Right atrium auricular region (tissue), 2 donors: Measurements from ENCODE around the gene PPP4R3C. TPM values are rescaled to one million over a fixed set of nuclear protein-coding genes. Genes with fewer than 3 reads are reported as not detected.

ENCODE experiments used
- DNase-seq: peaks from one replicate; pipeline ENCODE4 v3.0.0-alpha.2; 2019; ENCODE audit warnings: low spot score
- H3K27ac ChIP-seq, 2 donors: fragments of 200-600 bp; sonication (generic); 1 replicate in 1 of 2; 2 replicates in 1 of 2; pipeline ENCODE4 v1.5.1; 2016 to 2019
- H3K27me3 ChIP-seq, 2 donors: fragments of 200-600 bp; sonication (generic); one replicate each; pipeline versions ENCODE4 v1.5.1 to v1.6.0; 2017 to 2019
- H3K36me3 ChIP-seq: fragments of 200-600 bp; sonication (generic); one replicate; pipeline ENCODE4 v1.5.1; 2016
- H3K4me1 ChIP-seq, 2 donors: fragments of 200-600 bp; sonication (generic); one replicate each; pipeline versions ENCODE4 v1.5.1 to v1.6.0; 2017 to 2019
- H3K4me3 ChIP-seq, 2 donors: fragments of 200-600 bp; sonication (generic); 1 replicate in 1 of 2; 2 replicates in 1 of 2; pipeline ENCODE4 v1.5.1; 2017 to 2019; ENCODE audit warnings: mild to moderate bottlenecking in 1 of 2, moderate library complexity in 1 of 2
- H3K9me3 ChIP-seq, 2 donors: fragments of 200-600 bp; sonication (generic); one replicate each; pipeline ENCODE4 v1.5.1; 2019
- CTCF ChIP-seq, 2 donors: fragments of 200-600 bp; sonication (generic); IDR thresholded peaks; one replicate each; pipeline ENCODE4 v1.5.1; 2019; ENCODE audit warnings: antibody characterized with exemption in 2 of 2
- total RNA-seq, 2 donors: library from RNA; depleted of rRNA; stranded (reverse); fragments of >200 nt; gene quantifications; one replicate each; pipeline ENCODE4 v1.1.0, GENCODE V29; 2016

PPP4R3C gene
- total RNA-seq, 2 donors from 2014 or later = not detected

- no peaks in the 10 kb centered on the region for H3K4me1 ChIP-seq
- H3K27me3 ChIP-seq = peaks cover 0 to 4% of the 10 kb centered on the region in 2 donors
Observed at GRCh38 chrX:27435031-27435430, 28.1 kb downstream of the PPP4R3C start.

More at GRCh38 chrX:27435031-27435430, 28.1 kb downstream of the PPP4R3C start:
- DNase-seq = no peak
- no peaks in the 10 kb centered on the region for H3K9me3 ChIP-seq
- no peaks in the 10 kb centered on the region for H3K36me3 ChIP-seq
- no peak for TF ChIP-seq CTCF (IDR thresholded peaks at IDR 0.05)
- H3K27ac ChIP-seq = no peak overlapping the region
- no peak overlapping the region for H3K4me3 ChIP-seq

Other genes with a start within 250 kb of the PPP4R3C start
- gene DCAF8L2, start 127.0 kb upstream of the PPP4R3C start, total RNA-seq = not detected